Amniotic stem cell (primary cell): ENCODE measurements around the gene GOLGA3.
"Not testable (repeated sequence)": the region's sequence is repeated elsewhere in the genome, so short reads cannot be mapped to it uniquely, and the experiment has no call there.

Source experiments
- DNase-seq: peaks from one replicate; lab custom pipeline; 2025; lab: John Stamatoyannopoulos, UW

The GOLGA3 gene

DNA sequence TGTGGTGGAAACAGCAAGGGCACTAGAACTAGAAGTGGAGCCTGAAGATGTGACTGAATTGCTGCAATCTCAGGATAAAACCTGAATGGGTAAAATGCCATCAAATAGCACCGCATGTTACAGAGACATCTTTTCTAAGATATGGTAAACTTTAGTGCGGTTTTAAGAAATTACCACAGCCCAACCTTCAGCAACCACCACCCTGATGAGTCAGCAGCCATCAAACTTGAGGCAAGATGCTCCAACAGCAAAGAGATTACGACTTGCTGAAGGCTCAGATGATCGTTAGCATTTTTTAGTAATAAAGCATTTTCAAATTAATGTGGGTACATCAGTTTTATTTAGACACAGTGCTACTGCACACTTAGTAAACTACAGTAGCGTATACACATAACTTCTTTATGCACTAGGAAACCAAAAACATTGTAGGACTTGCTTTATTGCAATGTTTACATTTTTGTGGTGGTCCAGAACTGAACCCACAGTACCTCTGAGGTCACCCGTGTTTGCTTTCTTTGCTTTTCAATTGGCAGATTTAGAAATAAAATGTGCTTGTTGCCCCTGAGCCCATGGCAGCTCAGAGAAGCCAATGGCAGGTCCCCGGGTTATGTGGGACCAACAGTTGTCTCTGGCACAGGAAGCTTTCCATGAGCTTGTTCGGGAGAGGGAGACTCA lies 15.9 kb downstream of the GOLGA3 start:
- DNase-seq = no peak

DNA sequence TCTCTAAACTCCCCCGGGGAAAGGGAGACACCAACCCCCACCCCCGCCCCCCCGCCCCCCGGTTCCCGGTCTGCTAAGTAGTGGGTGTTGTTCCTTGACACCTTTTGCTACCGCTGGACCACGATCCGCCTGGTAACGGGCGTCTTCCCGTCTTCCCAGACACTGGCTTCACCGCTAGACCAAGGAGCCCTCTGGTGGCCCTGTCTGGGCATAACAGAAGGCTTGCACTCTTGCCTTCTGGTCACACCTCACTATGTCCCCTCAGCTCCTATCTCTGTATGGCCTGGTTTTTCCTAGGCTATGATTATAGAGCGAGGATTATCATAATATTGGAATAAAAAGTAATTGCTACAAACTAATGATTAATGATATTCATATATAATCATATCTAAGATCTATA lies 19.3 kb downstream of the GOLGA3 start:
- DNase-seq = not testable (repeated sequence)

DNA sequence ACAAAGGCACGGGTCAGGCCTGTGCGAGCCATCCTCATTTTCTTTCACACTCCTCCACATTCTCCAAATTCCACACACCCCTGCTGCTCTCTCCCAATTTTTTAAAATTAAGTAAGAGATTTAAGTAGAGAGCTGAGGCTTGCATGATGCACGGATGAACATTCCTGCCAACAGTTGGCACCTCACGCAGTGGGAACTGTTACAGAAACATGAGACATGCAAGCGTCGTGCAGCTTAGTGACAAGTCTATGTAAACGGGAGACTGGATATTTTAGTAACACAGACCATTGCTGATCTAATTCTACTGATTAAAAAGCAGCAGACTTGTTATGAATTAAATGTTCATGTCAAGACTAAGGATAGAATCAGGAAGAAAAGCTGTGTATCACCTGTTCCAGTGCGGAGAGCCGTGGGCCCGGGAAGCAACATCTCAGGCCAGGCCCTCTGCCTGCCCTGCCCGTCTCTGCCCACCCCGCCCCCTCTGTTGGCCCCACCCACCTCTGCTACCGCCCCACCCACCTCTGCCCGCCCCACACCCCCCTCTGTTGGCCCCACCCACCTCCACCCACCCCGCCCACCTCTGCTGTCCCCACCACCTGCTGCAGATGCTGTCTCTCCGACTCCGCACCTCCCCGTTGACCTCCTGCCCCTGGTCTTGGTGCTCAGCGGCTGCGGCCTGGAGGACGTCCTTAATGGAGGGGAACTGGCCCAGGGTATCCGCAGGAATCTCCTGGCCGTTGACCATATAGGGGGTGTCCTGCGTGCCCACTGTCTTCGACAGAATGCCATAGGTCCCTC lies 21.2 kb downstream of the GOLGA3 start:
- no peak for DNase-seq

DNA sequence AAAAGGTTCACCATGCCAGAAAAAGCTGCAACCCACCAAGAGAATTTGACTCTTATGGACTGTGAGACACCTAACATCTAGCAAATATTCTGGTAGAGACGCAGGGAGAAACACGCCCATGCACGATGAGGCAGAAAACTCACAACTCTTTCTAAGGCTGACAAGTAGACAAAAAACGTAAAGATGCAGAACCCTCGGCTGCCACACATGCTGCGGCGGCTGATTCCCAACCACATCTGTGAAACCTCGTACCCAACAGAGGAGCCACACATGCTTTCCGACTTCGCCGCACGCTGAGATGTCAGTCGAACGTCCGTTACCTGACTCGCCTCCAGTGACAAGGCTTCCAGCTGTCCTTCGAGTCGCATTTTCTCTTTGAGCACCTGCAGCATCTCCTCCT lies 21.8 kb downstream of the GOLGA3 start:
- no peak for DNase-seq

DNA sequence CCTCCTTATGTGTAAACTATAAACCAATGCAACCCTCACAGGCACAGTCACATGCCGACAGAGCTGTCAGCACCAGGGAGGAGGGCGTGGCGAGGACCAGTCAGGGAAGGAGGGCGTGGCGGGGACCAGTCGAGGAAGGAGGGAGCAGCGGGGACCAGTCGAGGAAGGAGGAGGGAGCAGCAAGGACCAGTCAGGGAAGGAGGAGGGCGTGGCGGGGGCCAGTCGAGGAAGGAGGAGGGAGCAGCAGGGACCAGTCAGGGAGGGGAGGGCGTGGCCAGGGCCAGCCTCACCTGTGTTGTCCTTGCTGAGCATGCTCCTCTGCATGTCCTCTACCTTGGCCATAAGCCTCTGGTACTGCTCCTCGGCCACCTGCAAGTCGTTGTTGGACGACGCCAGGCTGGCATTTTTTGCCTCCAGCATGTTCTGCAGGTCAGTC lies 24.2 kb downstream of the GOLGA3 start:
- no peak for DNase-seq

DNA sequence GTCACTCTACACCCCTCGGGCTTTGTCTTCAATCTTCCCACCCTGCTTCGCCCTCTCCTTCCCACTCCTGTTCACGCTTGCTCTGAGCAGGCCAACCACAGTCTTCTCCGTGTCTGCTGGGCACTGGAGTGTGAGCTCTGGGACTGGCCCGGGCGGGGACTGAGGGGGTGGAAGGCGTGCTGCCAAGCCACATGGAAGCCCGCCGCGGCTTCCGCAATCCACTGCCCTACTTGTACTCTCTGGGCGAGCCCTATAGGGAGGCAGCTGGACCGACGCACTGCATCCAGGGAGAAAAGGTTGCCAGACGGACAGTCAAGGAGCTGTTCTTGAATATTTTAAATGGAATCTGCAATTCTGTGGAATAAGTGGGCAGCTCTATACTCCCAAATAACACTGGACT lies 24.8 kb downstream of the GOLGA3 start:
- DNase-seq = no peak

DNA sequence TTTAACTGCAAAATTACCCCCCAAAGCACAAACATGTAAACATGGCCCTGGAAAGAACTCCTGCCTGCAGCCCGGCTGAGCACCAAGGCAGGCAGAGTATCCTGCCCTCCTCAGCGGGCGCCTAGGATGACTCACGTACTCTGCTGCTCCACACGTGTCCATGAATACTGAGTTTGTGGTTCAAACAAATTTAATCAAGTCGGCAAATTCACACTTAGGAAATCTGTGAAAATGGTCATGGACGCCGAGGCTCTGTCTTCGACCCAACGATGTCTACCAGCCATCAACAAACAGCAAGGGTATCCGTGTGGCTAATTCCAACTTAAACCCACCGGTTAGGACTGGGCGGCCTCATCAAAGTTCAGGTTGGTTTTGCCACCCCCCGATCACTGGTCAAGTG lies 25.5 kb downstream of the GOLGA3 start:
- DNase-seq = no peak

DNA sequence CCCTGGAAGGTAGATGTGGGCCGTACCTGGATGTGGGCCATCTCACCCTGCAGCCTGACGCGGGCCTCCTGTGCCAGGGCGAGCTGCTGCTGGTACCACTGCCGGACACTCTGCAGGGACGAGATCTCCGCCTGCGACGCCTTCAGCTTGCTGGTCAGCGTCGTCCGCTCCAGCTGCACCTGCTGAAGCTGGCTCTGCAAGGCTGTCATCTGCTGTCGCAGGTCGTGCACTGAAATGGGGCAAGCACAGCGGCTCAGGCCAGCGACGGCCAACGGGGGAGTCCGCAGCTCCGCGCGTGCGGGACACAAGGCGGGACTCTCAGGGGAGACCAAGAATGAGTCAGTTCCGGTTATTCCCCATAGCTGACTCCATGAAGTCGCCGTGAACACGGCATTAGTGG lies 26.9 kb downstream of the GOLGA3 start:
- DNase-seq = no peak

DNA sequence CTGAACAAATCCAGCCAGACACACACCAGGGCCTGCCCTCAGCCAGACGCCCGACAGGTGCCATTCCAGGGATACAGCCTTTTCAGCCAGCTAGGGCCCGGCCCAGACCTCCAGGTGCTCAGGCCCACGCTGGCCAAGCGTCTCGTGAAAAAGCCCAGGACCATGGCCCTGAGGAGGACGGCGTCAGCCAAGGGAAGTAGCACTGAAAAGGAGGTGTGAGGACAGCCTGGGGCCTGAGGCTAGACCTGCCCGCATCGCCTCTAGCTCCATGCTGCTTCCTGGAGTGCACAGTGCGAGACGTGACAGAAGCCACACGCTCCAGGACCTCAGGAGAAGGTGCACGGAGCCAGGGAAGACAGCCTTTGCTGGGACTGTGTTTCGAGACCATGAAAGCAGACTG lies 29.8 kb downstream of the GOLGA3 start:
- no peak for DNase-seq

DNA sequence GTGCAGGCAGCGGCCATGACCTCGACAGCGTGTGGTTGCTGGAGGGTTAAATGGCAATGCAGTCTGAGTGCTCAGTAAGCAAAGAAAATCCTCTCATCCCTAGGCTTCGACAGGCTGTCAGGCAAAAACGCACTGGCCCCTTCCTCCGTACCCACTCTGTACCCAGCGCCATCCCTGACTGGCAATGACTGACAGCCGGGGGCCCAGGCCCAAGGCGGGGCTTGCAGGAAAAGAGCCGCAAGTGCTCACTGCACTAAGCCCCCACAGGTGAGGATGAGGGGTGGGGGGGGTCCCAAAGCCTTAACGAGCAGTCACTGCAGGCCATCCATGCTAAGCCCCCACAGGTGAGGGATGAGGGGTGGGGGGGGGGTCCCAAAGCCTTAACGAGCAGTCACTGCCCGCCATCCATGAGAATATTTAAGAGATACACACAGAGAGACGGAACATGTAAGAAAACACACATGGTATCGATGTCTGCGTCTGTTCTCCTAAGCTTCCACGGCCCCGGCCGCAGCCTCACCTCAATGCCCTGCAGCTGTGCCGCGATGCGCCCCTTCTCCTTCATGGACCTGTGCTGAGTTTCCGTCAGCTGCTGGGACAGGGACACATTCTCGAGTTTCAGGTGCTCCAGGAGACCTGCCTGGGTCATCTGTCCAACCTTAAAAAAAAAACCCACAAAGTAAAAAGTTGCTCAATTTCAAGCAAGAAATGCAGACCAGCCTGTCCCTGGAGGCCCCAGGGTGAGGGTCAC lies 30.7 kb downstream of the GOLGA3 start:
- no peak for DNase-seq

DNA sequence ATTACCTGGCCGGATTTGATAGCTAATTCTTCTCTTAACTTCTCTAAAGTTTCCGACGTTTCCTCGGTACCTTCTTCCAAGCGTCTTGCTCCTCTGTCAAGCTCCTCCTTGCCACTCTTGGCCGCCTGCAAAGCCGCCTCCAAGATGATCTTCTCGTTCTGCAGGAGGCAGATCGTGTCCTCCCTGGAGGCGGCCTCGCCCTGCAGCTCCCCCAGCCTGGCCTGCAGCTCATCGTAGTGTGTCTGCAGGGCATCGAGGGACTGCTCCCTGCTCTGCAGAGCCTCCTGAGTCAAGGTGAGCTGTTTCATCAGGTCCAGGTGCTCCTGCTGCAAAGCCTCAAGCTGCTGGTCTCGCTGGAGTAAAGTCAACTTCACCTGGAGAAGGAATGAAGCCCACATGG lies 32.8 kb downstream of the GOLGA3 start:
- no peak for DNase-seq

DNA sequence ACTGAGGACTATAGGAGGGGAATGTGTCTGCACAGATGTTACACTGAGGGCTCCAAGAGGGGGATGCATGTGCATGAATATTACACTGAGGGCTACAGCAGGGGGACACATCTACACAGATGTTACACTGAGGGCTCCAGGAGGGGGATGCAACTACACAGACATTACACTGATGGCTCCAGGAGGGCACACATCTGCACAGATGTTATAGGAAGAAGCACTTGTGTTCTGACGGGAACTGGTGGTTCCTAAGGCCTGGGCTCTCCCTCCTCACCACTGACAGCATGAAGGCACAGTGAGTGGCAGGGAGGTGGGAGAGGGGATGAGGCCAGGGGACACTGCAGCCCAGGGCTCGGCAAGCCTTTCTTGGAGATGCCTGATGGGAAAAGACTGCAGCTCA lies 36.7 kb downstream of the GOLGA3 start:
- DNase-seq = not testable (repeated sequence)

DNA sequence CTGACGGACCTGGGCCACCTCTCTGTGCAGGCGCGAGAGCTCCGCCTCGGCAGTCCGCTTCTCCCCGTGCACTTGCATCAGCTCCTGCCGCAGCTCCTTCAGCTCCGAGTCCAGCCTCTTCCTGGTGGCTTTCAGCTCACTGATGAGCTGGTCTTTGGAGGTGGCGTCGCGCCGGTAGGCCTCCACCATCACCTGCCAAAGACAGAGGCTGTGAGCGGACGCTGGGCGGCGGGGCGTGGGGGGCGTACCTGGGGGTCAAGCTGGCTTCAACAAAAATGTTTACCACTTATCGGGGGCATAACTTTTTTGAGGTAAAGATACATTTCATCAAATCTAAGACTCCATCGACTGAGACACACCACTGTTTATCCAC lies 39.6 kb downstream of the GOLGA3 start:
- DNase-seq = no peak

DNA sequence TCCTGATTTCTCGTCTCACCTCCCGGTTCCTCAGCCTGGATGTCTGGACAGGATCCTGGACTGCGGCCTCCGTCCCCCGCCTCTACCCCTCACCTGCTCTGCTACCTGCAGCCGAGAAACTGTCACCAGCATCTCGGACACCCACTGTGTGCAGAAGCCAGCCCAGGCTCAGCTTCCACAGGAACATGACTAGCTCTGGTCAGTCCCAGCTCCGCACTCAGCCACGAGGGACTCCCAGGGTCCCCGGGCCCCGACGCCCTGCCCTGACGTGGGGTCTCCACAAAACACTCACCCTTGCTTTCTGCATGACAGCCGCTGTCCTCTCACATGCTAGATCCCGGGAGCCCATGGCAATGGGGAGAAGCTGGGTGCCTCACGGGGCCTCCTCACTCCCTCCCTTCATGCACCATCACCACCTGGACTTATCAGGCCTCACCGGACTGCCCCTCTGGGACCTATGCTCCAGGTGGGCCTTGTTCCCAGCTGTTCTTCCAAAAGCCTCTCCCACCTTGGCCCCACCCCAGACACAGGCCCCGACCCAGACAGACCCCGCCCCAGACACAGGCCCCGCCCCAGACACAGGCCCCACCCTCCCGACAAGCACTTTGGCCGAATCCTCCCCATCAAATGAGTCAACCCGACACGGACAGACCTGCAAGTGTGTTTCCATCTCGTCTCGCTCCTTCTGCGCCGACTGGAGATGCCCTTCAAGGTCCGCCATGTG lies 40.1 kb downstream of the GOLGA3 start:
- no peak for DNase-seq

DNA sequence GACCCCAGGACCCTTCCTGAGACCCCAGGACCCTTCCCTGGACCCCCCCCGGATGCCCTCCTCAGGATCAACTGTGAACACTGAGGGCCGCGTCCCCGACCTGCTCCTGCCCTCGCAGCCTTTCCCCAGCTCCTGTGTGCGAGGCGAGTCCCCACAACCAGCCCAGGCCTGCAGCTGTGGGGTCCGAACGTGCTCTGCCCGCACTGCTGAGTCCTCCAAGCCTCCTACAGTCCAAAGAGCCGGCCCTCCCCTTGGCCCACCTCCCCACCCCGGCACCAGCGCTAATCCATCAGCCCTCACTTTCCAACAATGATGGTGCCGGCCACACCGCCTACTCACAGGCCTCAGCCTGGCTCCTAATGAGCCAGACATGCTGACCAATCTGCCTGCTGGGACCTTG lies 40.8 kb downstream of the GOLGA3 start:
- no peak for DNase-seq

DNA sequence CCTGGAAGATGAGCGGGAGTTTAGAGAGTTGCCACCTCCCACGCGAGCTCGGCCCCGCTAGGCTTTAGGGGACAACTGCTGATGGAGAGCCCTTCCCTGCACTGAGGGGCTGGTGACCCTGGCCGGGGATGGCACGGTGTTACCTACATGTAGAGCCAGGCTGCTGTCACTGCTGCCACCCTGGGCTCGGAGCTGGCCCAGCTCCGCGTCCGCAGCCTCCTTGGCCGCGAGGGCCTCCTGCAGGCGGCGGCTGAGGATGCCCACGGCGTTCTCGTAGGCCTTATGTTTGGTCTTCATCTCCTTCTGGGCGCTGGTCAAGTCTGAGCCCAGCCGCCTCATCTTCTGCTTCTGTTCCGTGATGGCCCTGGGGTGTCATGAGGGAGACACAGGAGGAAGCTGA lies 42.5 kb downstream of the GOLGA3 start:
- no peak for DNase-seq

DNA sequence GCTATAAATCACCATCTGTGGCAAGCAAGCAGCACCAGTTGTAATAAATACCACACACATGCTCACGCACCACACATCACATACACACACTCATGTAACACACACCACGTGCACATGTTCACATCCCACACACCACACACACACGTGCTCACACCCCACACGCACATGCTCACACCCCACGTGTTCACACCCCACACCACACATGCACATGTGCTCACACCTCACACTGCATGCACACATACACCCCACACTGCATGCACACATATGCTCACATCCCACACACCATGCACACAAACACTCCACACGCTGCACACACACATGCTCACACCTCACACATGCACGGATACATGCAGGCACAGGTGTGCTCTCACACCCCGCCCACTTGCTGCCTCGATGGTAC lies 44.1 kb downstream of the GOLGA3 start:
- no peak for DNase-seq

DNA sequence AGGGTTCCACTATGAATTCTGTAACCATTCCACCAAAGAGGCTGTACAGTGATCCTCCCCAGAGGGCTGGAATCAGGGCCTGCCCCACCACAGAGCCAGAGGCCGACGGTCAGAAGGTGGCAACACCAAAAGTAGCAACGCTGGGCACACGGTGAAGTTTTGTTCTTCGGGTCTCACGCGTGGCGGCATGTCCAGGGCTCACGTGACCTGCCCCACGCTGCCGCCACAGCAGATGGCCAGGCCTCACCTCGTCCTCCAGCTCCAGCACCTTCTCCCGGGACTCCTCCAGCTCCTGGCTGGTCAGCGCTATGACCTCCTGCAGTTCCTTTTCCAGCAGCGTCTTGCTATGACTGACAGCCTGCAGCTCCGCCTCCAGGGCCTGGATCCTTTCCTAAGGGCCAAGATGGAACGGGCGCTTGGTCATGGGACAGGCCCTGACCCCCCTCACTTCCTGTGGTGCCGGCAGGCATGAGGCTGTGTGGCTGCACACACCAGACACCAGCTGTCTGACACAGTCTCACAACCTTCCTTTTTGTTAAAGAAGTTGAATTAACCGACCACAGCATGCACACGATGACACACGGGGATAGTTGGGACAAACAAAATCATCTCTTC lies 44.6 kb downstream of the GOLGA3 start:
- DNase-seq = no peak

DNA sequence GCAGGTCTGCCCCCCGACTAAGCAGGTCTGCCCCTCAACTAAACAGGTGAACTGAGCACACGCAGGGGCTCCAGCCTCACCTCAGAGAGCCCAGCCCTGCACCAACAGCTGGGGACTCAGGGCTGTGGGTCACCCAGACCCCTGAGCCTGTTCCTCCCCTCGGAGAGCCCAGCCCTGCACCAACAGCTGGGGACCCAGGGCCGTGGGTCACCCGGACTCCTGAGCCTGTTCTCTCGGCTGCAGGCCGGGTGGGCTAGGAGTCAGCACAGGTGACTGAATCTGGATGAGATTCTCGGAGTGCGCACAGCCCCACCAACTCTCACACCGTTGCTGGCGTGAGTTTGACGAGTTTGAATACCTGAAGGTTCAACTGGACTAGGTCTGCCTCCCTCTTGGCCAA lies 46.7 kb downstream of the GOLGA3 start:
- DNase-seq = no peak

DNA sequence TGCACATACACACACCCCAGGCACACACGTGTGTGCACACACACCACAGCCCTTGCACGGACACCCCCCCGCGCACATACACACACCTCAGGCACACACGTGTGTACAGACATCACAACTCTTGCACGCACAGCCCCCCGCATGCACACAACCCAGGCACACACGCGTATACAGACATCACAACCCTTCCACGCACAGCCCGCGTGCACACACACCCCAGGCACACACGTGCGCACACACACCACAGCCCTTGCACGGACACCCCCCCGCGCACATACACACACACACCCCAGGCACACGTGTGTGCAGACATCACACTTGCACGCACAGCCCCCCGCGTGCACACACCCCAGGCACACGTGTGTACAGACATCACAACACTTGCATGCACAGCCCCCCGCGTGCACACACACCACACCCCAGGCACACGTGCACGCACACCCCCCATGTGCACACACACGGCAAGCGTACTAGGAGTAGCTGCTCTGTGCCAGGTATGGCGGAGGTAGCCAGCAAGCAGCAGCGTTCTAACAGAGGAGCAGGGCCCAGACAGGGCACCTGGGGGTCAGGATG lies 48.8 kb downstream of the GOLGA3 start:
- DNase-seq = no peak

DNA sequence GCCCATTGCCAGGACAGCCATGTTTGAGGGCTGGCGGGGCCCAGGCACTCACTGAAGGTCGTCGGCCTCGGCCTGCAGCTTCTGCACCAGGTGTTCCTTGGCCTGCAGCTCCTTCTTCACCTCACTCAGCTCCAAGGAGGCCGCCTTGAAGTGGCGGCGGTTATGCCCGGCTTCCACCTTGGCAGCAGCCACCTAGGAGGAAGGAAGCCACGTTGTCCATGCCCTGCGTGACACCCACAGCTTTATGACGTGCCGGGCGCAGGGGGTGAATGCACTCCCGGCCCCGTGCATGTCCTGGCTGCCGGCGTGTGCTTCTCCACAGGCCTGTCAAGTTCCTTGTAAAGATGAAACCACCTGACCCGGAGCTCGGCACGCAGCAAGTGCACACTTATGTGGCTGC lies 51.1 kb downstream of the GOLGA3 start:
- no peak for DNase-seq
